HepG2 (cell line): Measurements from ENCODE around the gene CYBC1. TPM values are rescaled to one million over a fixed set of nuclear protein-coding genes. Genes with fewer than 3 reads are reported as not detected.

Experiments used
- GLI4 ChIP-seq: sonication (generic); formaldehyde crosslinking; IDR thresholded peaks from 2 replicates; pipeline ENCODE4 v1.5.1; 2020; ENCODE audit warnings: missing genetic modification reagents, mild to moderate bottlenecking, moderate library complexity, borderline replicate concordance
- KLF6 ChIP-seq: IDR thresholded peaks from 2 replicates; pipeline ENCODE4 v1.8.0; 2016; ENCODE audit warnings: missing biosample characterization, missing genetic modification reagents
- MEIS1 ChIP-seq: sonication (generic); formaldehyde crosslinking; IDR thresholded peaks from 2 replicates; pipeline ENCODE4 v1.9.0; 2021; ENCODE audit warnings: mild to moderate bottlenecking, missing genetic modification reagents, moderate library complexity, borderline replicate concordance
- NR1H2 ChIP-seq: sonication (generic); formaldehyde crosslinking; IDR thresholded peaks from 2 replicates; pipeline ENCODE4 v1.8.1; 2022; ENCODE audit warnings: low read depth, missing genetic modification reagents, borderline replicate concordance
- PHF20 ChIP-seq: sonication (generic); formaldehyde crosslinking; IDR thresholded peaks from 2 replicates; pipeline ENCODE4 v1.5.0; 2020; ENCODE audit warnings: mild to moderate bottlenecking, missing genetic modification reagents
- RBFOX2 ChIP-seq: fragments of 200-400 bp; formaldehyde crosslinking; IDR thresholded peaks from 2 replicates; pipeline ENCODE4 v1.6.1; 2017; ENCODE audit warnings: low read depth, mild to moderate bottlenecking, low read length
- REST ChIP-seq, 2 experiments: IDR thresholded peaks; 2 replicates each; pipeline ENCODE4 v1.6.1; 2011 to 2012; ENCODE audit warnings: low read length in 2 of 2, borderline replicate concordance in 1 of 2, low read depth in 1 of 2, mild to moderate bottlenecking in 1 of 2, moderate library complexity in 1 of 2
- TRAFD1 ChIP-seq: sonication (generic); formaldehyde crosslinking; IDR thresholded peaks from 2 replicates; pipeline ENCODE4 v1.5.1; 2020; ENCODE audit warnings: missing genetic modification reagents, mild to moderate bottlenecking, borderline replicate concordance
- ZNF230 ChIP-seq: sonication (generic); formaldehyde crosslinking; IDR thresholded peaks from 2 replicates; pipeline ENCODE4 v1.4.0; 2020; ENCODE audit warnings: mild to moderate bottlenecking, missing genetic modification reagents
- ZNF550 ChIP-seq: sonication (generic); formaldehyde crosslinking; IDR thresholded peaks from 2 replicates; pipeline ENCODE4 v1.4.0; 2020; ENCODE audit warnings: mild to moderate bottlenecking, missing genetic modification reagents, borderline replicate concordance
- ZNF777 ChIP-seq: sonication (generic); formaldehyde crosslinking; IDR thresholded peaks from 2 replicates; pipeline ENCODE4 v1.4.0; 2020; ENCODE audit warnings: missing genetic modification reagents
- polyA plus RNA-seq, 8 experiments: library from polyadenylated mRNA; depleted of rRNA in 3 of 8; stranded (reverse) in 7 of 8; unstranded in 1 of 8; fragments of >200 nt; fragmentation: Illumina TruSeq in 4 of 8; extraction: Trizol in 4 of 8; gene quantifications; 2 replicates each; pipeline versions ENCODE4 v1.2.1 to v1.2.3, GENCODE V29; 2011 to 2016; ENCODE audit warnings: low read depth in 4 of 8, missing spikeins in 1 of 8, mixed read lengths in 1 of 8; ENCODE audit not compliant: insufficient read depth in 1 of 8
- total RNA-seq, 5 experiments: library from RNA; depleted of rRNA; stranded (reverse); fragments of >200 nt; fragmentation: Illumina TruSeq; extraction: Trizol; gene quantifications; 2 replicates each; pipeline ENCODE4 v1.2.3, GENCODE V29; 2016; ENCODE audit warnings: low read depth in 1 of 5
- TF ChIP-seq, protein P1 (sequence below): sonication (generic); formaldehyde crosslinking; IDR thresholded peaks from 2 replicates; pipeline ENCODE4 v1.5.0; 2020; ENCODE audit warnings: missing genetic modification reagents, mild to moderate bottlenecking, borderline replicate concordance
- TF ChIP-seq, protein P2 (sequence below): IDR thresholded peaks from 2 replicates; pipeline ENCODE4 v1.6.1; 2018; ENCODE audit warnings: missing genetic modification reagents
- TF ChIP-seq, protein P3 (sequence below): sonication (generic); formaldehyde crosslinking; IDR thresholded peaks from 2 replicates; pipeline ENCODE4 v1.4.0; 2020; ENCODE audit warnings: missing genetic modification reagents

The CYBC1 gene
- total and polyA plus RNA-seq, 2 of the 13 experiments (the other 11 are each of a cell fraction or from before 2014, with no cell fraction given): 43.4 to 44.1 TPM

DNA sequence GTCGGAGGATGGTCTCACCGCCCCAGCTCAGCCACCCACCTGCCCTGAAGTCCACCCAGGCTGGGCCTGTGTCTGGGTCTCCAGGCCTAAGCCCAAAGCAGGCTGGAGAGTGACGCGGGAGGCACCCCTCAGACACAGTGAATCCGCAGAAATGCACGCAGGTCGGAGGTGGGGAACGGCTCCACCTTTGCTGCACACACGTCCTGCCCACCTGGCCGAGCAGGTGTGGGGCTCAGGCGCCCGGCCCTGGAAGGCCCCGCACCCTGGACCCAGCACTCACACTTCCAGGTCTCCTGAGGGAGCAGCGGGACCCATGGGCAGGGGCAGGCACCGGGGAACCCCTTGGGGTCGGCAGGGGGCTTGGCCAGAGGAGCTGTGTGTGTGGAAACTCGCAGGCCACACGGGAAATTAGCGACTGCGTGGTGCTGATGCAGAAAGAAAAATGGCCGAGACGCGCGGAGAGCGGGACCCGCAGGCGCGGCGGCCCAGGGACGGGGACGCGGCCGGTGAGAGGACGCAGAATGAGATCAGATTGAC is 10.7 kb downstream of the CYBC1 start (continued):
- TF ChIP-seq, protein P1, sequence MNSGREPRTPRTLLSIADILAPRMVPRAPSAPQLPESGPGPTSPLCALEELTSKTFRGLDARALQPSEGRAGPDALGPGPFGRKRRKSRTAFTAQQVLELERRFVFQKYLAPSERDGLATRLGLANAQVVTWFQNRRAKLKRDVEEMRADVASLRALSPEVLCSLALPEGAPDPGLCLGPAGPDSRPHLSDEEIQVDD: no peak
- no peak for TF ChIP-seq PHF20 (CRISPR knock-in tag)
- no peak for TF ChIP-seq ZNF550 (CRISPR knock-in tag)
- no peak for TF ChIP-seq GLI4 (CRISPR knock-in tag)
- no peak for TF ChIP-seq ZNF230 (CRISPR knock-in tag)
- TF ChIP-seq REST (IDR thresholded peaks at IDR 0.05; ENCODE audit: borderline replicate concordance in 1 of 2, low read depth in 1 of 2, low read length in 2 of 2): no peak
- peak; percentile 21; the same call in 1 of the 2 replicates for TF ChIP-seq RBFOX2
- TF ChIP-seq, protein P2, sequence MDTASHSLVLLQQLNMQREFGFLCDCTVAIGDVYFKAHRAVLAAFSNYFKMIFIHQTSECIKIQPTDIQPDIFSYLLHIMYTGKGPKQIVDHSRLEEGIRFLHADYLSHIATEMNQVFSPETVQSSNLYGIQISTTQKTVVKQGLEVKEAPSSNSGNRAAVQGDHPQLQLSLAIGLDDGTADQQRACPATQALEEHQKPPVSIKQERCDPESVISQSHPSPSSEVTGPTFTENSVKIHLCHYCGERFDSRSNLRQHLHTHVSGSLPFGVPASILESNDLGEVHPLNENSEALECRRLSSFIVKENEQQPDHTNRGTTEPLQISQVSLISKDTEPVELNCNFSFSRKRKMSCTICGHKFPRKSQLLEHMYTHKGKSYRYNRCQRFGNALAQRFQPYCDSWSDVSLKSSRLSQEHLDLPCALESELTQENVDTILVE (CRISPR knock-in tag): no peak
- TF ChIP-seq NR1H2 (CRISPR knock-in tag): no peak
- TF ChIP-seq, protein P3, sequence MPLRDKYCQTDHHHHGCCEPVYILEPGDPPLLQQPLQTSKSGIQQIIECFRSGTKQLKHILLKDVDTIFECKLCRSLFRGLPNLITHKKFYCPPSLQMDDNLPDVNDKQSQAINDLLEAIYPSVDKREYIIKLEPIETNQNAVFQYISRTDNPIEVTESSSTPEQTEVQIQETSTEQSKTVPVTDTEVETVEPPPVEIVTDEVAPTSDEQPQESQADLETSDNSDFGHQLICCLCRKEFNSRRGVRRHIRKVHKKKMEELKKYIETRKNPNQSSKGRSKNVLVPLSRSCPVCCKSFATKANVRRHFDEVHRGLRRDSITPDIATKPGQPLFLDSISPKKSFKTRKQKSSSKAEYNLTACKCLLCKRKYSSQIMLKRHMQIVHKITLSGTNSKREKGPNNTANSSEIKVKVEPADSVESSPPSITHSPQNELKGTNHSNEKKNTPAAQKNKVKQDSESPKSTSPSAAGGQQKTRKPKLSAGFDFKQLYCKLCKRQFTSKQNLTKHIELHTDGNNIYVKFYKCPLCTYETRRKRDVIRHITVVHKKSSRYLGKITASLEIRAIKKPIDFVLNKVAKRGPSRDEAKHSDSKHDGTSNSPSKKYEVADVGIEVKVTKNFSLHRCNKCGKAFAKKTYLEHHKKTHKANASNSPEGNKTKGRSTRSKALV (CRISPR knock-in tag): no peak
- no peak for TF ChIP-seq KLF6 (CRISPR knock-in tag)
- TF ChIP-seq MEIS1 (CRISPR knock-in tag): no peak
- TF ChIP-seq TRAFD1: no peak
- TF ChIP-seq ZNF777 (CRISPR knock-in tag): no peak
